ENCODE measurements around the gene ABCD2. TPM values are rescaled to one million over a fixed set of nuclear protein-coding genes. Genes with fewer than 3 reads are reported as not detected.

The ABCD2 gene
- total RNA-seq, 4 donors from 2014 or later = 0.35 to 2.6 (median 1.7) TPM

GRCh38 chr12:39595928-39596327, 23.7 kb downstream of the ABCD2 start:
- no peaks in the 10 kb centered on the region for H3K36me3 ChIP-seq
- H3K4me1 ChIP-seq = no peaks in the 10 kb centered on the region
- H3K27me3 ChIP-seq = no peaks in the 10 kb centered on the region
- 53 to 55% methylated on average over 2 of the region's 2 CpGs for WGBS, 2 donors (ENCODE audit: low coverage in 1 of 2)
- ATAC-seq = peak; percentile 78
- H3K27ac ChIP-seq = no peak overlapping the region
- TF ChIP-seq EP300 (IDR thresholded peaks at IDR 0.05) (no peak), POLR2A (IDR thresholded peaks at IDR 0.05) (no peak), CTCF (IDR thresholded peaks at IDR 0.05) (no peak), POLR2AphosphoS5 (IDR thresholded peaks at IDR 0.05) (no peak)
- H3K9me3 ChIP-seq = no peaks in the 10 kb centered on the region
- no peak overlapping the region for H3K4me3 ChIP-seq

- no peaks in the 10 kb centered on the region for H3K36me3 ChIP-seq
- TF ChIP-seq CTCF (IDR thresholded peaks at IDR 0.05) (no peak), POLR2A (IDR thresholded peaks at IDR 0.05) (no peak), POLR2AphosphoS5 (IDR thresholded peaks at IDR 0.05) (no peak), EP300 (IDR thresholded peaks at IDR 0.05) (no peak)
- no peak for ATAC-seq
- no peaks in the 10 kb centered on the region for H3K4me1 ChIP-seq
- H3K4me3 ChIP-seq = no peak overlapping the region
- H3K9me3 ChIP-seq = no peaks in the 10 kb centered on the region
- H3K27ac ChIP-seq = no peak overlapping the region
- no peaks in the 10 kb centered on the region for H3K27me3 ChIP-seq
Measured at GRCh38 chr12:39592295-39592694, 27.3 kb downstream of the ABCD2 start.

GRCh38 chr12:39588348-39588747, 31.3 kb downstream of the ABCD2 start:
- TF ChIP-seq POLR2A (IDR thresholded peaks at IDR 0.05) (no peak), POLR2AphosphoS5 (IDR thresholded peaks at IDR 0.05) (no peak), CTCF (IDR thresholded peaks at IDR 0.05) (no peak), EP300 (IDR thresholded peaks at IDR 0.05) (no peak)

DNA sequence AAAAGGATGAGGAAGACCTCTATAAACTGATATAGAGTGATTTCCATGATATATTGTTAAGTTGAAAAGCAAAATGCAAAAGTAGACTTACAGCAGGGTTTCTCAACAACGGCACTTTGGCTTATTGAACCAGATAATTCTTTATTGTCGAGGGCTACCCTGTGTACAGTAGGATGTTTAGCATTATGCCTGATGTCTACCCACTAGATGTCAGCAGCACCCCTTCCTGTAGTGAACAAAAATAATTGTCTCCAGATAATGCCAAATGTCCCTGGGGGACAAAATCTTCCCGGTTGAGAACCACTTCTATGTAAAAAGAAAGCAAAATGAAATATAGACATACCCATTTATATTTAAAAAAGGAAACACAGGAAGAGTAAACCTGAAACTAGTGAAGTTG, 32.4 kb downstream of the ABCD2 start:
- Histone ChIP-seq H3K27ac (no peak overlapping the region), H3K9me3 (no peaks in the 10 kb centered on the region), H3K27me3 (no peaks in the 10 kb centered on the region), H3K4me3 (no peak overlapping the region), H3K36me3 (peaks cover 0 to 16% of the 10 kb centered on the region in 2 donors), H3K4me1 (no peaks in the 10 kb centered on the region)
- 28 to 46% methylated on average over 2 to 3 of the region's 3 CpGs for WGBS, 2 donors (ENCODE audit: low coverage in 1 of 2)
- ATAC-seq = no peak
- no peak for TF ChIP-seq POLR2AphosphoS5 (IDR thresholded peaks at IDR 0.05)
- TF ChIP-seq POLR2A (IDR thresholded peaks at IDR 0.05) = no peak
- no peak for TF ChIP-seq EP300 (IDR thresholded peaks at IDR 0.05)
- peak in 1 of 4 experiments; percentile 41 for TF ChIP-seq CTCF (IDR thresholded peaks at IDR 0.05)

More at GRCh38 chr12:39588348-39588747, 31.3 kb downstream of the ABCD2 start:
- H3K27ac ChIP-seq = no peak overlapping the region
- WGBS, 2 donors (ENCODE audit: low coverage in 1 of 2) = 78 to 87% methylated on average over 8 to 9 of the region's 9 CpGs
- H3K27me3 ChIP-seq = no peaks in the 10 kb centered on the region
- no peak overlapping the region for H3K4me3 ChIP-seq
- H3K9me3 ChIP-seq = no peaks in the 10 kb centered on the region
- no peak for ATAC-seq
- no peaks in the 10 kb centered on the region for H3K4me1 ChIP-seq
- H3K36me3 ChIP-seq = peaks cover 0 to 16% of the 10 kb centered on the region in 2 donors

DNA sequence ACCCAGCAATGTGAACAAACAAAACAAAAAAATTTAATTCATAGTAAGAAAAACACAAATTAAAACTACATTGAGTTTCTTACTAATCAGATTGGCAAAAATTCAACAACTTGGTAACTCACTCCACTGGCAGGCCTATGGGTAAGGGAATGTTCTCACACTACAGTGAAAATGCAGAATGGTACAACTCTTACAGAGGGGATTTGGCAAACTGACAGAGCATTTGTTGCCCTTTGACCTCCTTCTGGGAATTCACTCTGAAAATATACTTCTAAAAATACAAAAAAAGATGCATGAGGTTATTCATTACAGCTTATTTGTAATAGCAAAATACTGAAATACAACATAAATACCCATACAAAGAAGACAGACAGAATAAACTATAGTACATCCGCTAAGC, 32.8 kb downstream of the ABCD2 start:
- 56% methylated on average over 1 of the region's 1 CpG for WGBS, 2 donors (ENCODE audit: low coverage in 1 of 2)
- Histone ChIP-seq H3K36me3 (peaks cover 0 to 16% of the 10 kb centered on the region in 2 donors), H3K4me1 (no peaks in the 10 kb centered on the region), H3K4me3 (no peak overlapping the region), H3K27me3 (no peaks in the 10 kb centered on the region), H3K9me3 (no peaks in the 10 kb centered on the region), H3K27ac (no peak overlapping the region)
- TF ChIP-seq POLR2A (IDR thresholded peaks at IDR 0.05) = no peak
- TF ChIP-seq CTCF (IDR thresholded peaks at IDR 0.05) = no peak
- TF ChIP-seq EP300 (IDR thresholded peaks at IDR 0.05) = no peak
- TF ChIP-seq POLR2AphosphoS5 (IDR thresholded peaks at IDR 0.05) = no peak
- no peak for ATAC-seq

All from gastroesophageal sphincter (tissue), 4 donors.